AG10803 (cell line): ENCODE measurements around the gene KCNIP4.
"Not testable (repeated sequence)": the region's sequence is repeated elsewhere in the genome, so short reads cannot be mapped to it uniquely, and the experiment has no call there.

Experiments
- DNase-seq: peaks from one replicate; pipeline ENCODE4 v3.0.0; 2010; ENCODE audit warnings: low read depth
- H3K4me3 ChIP-seq: 2 replicates; pipeline ENCODE4 v1.5.1; 2011; ENCODE audit warnings: mild to moderate bottlenecking, low read length, control low read depth
- TF ChIP-seq, protein P1 (sequence below): conservative IDR thresholded peaks from 2 replicates; pipeline ENCODE4 v1.5.1; 2011; ENCODE audit warnings: mild to moderate bottlenecking, low read length, control low read depth, inconsistent platforms

Gene KCNIP4

GRCh38 chr4:21948347-21949072, at the start of gene KCNIP4:
Gene KCNIP4, minus strand, starts transcription at chr4:21948772.
- H3K4me3 ChIP-seq: peak within 1 kb of the TSS; percentile 37; the same call in 1 of the 2 replicates
- no peak for DNase-seq
- TF ChIP-seq, protein P1, sequence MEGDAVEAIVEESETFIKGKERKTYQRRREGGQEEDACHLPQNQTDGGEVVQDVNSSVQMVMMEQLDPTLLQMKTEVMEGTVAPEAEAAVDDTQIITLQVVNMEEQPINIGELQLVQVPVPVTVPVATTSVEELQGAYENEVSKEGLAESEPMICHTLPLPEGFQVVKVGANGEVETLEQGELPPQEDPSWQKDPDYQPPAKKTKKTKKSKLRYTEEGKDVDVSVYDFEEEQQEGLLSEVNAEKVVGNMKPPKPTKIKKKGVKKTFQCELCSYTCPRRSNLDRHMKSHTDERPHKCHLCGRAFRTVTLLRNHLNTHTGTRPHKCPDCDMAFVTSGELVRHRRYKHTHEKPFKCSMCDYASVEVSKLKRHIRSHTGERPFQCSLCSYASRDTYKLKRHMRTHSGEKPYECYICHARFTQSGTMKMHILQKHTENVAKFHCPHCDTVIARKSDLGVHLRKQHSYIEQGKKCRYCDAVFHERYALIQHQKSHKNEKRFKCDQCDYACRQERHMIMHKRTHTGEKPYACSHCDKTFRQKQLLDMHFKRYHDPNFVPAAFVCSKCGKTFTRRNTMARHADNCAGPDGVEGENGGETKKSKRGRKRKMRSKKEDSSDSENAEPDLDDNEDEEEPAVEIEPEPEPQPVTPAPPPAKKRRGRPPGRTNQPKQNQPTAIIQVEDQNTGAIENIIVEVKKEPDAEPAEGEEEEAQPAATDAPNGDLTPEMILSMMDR: no peak

GRCh38 chr4:21996618-21997017, 48.0 kb upstream of the KCNIP4 start:
- not testable (repeated sequence) for H3K4me3 ChIP-seq, DNase-seq

DNA sequence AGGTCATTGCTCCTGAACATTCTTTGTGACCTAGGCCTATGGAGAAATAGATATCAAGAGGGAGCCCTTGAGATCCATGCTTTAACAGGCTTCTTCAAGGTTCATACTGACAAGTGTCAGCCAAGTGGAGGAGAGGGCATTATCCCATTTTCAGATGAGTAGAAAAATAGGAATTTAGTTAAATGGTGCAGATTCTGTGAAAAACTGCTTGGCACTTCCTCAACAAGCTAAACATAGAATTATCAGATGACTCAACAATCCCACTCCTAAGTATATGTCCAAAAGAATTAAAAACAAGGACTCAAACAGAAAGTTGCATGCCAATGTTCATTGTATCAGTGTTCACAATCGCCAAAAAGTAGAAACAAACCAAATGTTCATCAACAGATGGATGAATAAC, 43.8 kb upstream of the KCNIP4 start:
- peak; percentile 40 for DNase-seq
- TF ChIP-seq, protein P1: no peak
- no peak overlapping the region for H3K4me3 ChIP-seq

DNA sequence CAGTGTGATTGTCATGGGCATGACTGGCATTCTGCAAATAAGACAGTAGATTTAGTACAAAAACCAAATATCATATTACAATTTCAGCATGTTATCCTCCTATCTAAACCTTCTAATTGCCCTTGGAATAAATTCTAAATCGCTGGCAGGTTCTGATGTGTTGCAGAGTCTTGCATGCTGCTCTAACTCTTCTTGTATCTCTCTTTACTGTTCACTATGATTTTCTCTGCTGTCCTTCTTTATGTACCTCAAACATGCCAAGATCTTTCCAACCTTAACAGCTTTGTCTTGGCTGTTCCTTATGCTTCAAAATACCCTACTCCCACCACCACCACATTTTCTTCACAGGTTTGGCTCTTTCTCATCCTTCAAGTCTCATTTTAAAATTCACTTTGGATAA, 43.0 kb upstream of the KCNIP4 start:
- no peak for DNase-seq
- H3K4me3 ChIP-seq: no peak overlapping the region
- TF ChIP-seq, protein P1: no peak

- DNase-seq: no peak
- H3K4me3 ChIP-seq: no peak overlapping the region
- TF ChIP-seq, protein P1: no peak
Observed at GRCh38 chr4:21991050-21991449, 42.5 kb upstream of the KCNIP4 start.

DNA sequence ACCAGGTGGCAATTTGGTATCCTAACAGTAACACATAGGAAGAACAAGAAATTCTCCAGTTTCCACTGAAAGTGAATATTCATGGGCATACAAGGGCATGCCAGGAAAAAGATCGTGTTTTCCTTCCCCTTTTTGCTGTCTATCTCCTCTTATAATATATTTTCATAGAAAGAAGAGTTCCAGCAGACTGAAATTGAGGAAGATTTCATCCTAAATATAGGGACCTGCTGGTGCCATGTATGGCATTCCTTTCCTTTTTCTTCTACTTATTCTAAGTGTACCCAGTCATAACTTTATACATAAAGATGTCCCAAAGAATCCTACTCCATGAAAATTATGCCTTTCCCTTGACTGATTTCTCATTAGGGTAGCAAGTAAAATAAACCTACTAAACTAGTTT, 40.8 kb upstream of the KCNIP4 start:
- TF ChIP-seq, protein P1: no peak
- no peak overlapping the region for H3K4me3 ChIP-seq
- DNase-seq: no peak

- TF ChIP-seq, protein P1: no peak
- no peak for DNase-seq
- no peak overlapping the region for H3K4me3 ChIP-seq
Observed at GRCh38 chr4:21986307-21986706, 37.7 kb upstream of the KCNIP4 start.

DNA sequence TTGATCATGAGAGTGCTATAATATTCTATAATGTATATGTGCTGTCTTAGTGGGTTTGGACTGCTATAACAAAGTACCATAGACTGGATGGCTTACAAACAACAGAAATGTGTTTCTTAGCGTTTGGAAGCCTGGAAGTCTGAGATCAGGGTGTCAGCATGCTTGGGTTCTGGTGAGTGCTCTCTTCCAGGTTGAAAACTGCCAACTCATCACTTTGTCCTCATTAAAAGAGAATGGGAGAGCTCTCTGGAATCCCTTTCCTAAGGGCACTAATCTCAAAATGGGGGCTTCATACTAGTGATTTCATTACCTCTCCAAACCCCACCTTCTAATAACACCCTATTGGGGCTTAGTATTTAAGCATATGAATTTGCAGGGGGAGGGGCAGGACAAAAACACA, 33.5 kb upstream of the KCNIP4 start:
- H3K4me3 ChIP-seq: no peak overlapping the region
- DNase-seq: no peak
- TF ChIP-seq, protein P1: no peak
